ENCODE measurements around the gene VPS37B. TPM values are rescaled to one million over a fixed set of nuclear protein-coding genes. Genes with fewer than 3 reads are reported as not detected.
A peak's percentile ranks its signal among the peaks of the same experiment; 100 is the strongest.

The VPS37B gene
- total and polyA plus RNA-seq, 2 donors (not counting 1 experiment from before 2014, with no cell fraction given): 10.7 to 25.6 TPM

DNA sequence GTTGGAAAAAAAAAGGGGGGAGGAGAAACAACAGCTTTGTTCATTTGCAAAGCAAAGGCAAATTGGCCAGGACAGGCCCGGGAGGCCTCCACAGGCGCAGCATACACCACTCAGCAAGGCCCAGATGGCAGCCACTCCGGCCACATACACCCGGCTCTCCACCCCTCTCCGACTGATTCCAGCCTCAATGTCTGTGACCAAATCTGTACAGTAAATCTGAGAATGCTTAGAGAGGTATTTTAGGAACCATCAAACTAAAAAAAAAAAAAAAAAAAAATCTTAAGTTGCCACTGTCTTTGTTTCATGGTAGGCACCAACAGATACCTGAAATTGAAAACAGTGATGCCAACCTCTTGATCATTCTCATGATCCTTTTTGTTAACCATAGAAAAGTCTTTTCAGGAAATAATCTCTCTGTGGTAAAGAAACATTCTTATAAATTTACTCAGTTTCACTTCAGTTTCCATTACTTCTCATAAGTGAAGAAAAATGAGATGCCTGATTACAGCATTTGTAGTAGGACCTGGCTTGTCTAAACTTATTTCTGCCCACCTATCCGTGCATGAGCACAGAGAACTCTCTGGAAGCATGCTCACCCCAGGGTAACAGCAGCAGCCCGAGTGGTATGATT, 20.2 kb downstream of the VPS37B start:
- H3K9ac ChIP-seq (ENCODE audit: insufficient read depth, low read length): no peak overlapping the region
- H3K9me3 ChIP-seq (ENCODE audit: control insufficient read depth, insufficient read depth, low read depth, low read length): no peaks in the 10 kb centered on the region
- H3K36me3 ChIP-seq (ENCODE audit: control insufficient read depth, insufficient read depth, low read length): no peaks in the 10 kb centered on the region
- DNase-seq (ENCODE audit: low read depth in 2 of 2): peak in 1 of 2 donors; percentile 52
- no peak overlapping the region for H3K4me2 ChIP-seq (ENCODE audit: extremely low read depth, insufficient read depth, low read length)
- no peak overlapping the region for H2AFZ ChIP-seq (ENCODE audit: low read length)
- no peak overlapping the region for H3K4me3 ChIP-seq (replicated peaks in 1 of 4; ENCODE audit: control extremely low read depth in 1 of 4, insufficient read depth in 1 of 4, low read depth in 3 of 4, low read length in 4 of 4)
- peaks cover 73% of the 10 kb centered on the region for H3K79me2 ChIP-seq (ENCODE audit: control insufficient read depth, insufficient read depth, low read length)
- no peak overlapping the region for H3K27ac ChIP-seq (ENCODE audit: insufficient read depth, low read length)
- no peak for TF ChIP-seq EZH2 (IDR thresholded peaks at IDR 0.05; ENCODE audit: low read length, missing control alignments)
- TF ChIP-seq, protein P1, sequence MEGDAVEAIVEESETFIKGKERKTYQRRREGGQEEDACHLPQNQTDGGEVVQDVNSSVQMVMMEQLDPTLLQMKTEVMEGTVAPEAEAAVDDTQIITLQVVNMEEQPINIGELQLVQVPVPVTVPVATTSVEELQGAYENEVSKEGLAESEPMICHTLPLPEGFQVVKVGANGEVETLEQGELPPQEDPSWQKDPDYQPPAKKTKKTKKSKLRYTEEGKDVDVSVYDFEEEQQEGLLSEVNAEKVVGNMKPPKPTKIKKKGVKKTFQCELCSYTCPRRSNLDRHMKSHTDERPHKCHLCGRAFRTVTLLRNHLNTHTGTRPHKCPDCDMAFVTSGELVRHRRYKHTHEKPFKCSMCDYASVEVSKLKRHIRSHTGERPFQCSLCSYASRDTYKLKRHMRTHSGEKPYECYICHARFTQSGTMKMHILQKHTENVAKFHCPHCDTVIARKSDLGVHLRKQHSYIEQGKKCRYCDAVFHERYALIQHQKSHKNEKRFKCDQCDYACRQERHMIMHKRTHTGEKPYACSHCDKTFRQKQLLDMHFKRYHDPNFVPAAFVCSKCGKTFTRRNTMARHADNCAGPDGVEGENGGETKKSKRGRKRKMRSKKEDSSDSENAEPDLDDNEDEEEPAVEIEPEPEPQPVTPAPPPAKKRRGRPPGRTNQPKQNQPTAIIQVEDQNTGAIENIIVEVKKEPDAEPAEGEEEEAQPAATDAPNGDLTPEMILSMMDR (conservative IDR thresholded peaks at IDR 0.05 in 1 of 2, IDR thresholded peaks at IDR 0.05 in 1 of 2; ENCODE audit: low read depth in 1 of 2, low read length in 2 of 2): no peak
- no peaks in the 10 kb centered on the region for H3K27me3 ChIP-seq (ENCODE audit: control insufficient read depth, insufficient read depth, low read length)
- H4K20me1 ChIP-seq (ENCODE audit: control insufficient read depth, extremely low read depth, insufficient read depth, low read length): no peaks in the 10 kb centered on the region
- peaks cover 22% of the 10 kb centered on the region for H3K4me1 ChIP-seq (ENCODE audit: control insufficient read depth, extremely low read depth, insufficient read depth, low read length)

DNA sequence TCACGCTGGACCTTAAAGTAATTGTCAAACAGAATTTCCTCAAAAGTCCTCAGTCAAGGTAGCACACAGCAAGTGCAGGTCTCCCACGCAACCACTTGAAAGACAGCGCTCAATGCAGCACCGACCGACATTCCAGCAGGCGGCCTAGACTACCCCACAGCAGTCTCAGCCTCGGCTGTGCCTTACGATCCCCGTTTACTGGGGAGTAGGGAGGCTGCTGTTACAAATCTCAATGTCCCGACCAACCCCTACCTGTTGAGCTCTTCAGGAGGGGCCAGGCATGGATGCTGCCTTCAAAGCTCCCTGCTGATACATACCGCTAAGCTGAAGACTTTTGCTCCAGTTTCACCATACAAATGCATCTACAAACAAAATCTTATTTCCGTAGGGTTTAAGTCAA, 21.8 kb downstream of the VPS37B start:
- Histone ChIP-seq H3K9me3 (ENCODE audit: control insufficient read depth, insufficient read depth, low read depth, low read length) (no peaks in the 10 kb centered on the region), H3K79me2 (ENCODE audit: control insufficient read depth, insufficient read depth, low read length) (peaks cover 68% of the 10 kb centered on the region), H3K4me1 (ENCODE audit: control insufficient read depth, extremely low read depth, insufficient read depth, low read length) (peaks cover 18% of the 10 kb centered on the region), H3K36me3 (ENCODE audit: control insufficient read depth, insufficient read depth, low read length) (peaks cover 6% of the 10 kb centered on the region), H3K4me2 (ENCODE audit: extremely low read depth, insufficient read depth, low read length) (no peak overlapping the region), H3K9ac (ENCODE audit: insufficient read depth, low read length) (no peak overlapping the region), H4K20me1 (ENCODE audit: control insufficient read depth, extremely low read depth, insufficient read depth, low read length) (no peaks in the 10 kb centered on the region), H3K4me3 (replicated peaks in 1 of 4; ENCODE audit: control extremely low read depth in 1 of 4, insufficient read depth in 1 of 4, low read depth in 3 of 4, low read length in 4 of 4) (no peak overlapping the region), H2AFZ (ENCODE audit: low read length) (no peak overlapping the region), H3K27ac (ENCODE audit: insufficient read depth, low read length) (no peak overlapping the region), H3K27me3 (ENCODE audit: control insufficient read depth, insufficient read depth, low read length) (no peaks in the 10 kb centered on the region)
- no peak for TF ChIP-seq EZH2 (IDR thresholded peaks at IDR 0.05; ENCODE audit: low read length, missing control alignments)
- TF ChIP-seq, protein P1 (conservative IDR thresholded peaks at IDR 0.05 in 1 of 2, IDR thresholded peaks at IDR 0.05 in 1 of 2; ENCODE audit: low read depth in 1 of 2, low read length in 2 of 2): no peak
- no peak for DNase-seq (ENCODE audit: low read depth in 2 of 2)

DNA sequence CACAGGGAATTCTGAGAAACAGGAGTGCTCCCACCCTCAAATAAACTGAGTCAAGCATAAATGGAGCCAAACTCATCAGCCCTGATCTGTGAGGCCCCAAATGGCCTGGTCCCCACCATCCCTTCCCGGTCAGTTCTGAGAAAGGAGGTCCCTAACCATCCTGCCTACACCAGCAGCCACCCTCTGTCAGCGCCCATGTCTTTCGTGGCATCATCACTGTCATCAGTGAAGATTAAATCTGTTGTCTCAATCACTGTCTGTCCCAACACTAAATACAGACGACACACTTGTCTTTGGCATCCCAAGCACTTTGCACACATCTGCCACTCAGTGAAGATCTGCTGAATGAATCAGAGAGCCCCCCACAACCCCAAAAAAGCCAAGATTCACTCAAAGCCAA, 22.4 kb downstream of the VPS37B start:
- H3K4me2 ChIP-seq (ENCODE audit: extremely low read depth, insufficient read depth, low read length): no peak overlapping the region
- H3K27ac ChIP-seq (ENCODE audit: insufficient read depth, low read length): no peak overlapping the region
- H3K4me3 ChIP-seq (replicated peaks in 1 of 4; ENCODE audit: control extremely low read depth in 1 of 4, insufficient read depth in 1 of 4, low read depth in 3 of 4, low read length in 4 of 4): no peak overlapping the region
- H3K9me3 ChIP-seq (ENCODE audit: control insufficient read depth, insufficient read depth, low read depth, low read length): no peaks in the 10 kb centered on the region
- H3K79me2 ChIP-seq (ENCODE audit: control insufficient read depth, insufficient read depth, low read length): peaks cover 64% of the 10 kb centered on the region
- TF ChIP-seq, protein P1 (conservative IDR thresholded peaks at IDR 0.05 in 1 of 2, IDR thresholded peaks at IDR 0.05 in 1 of 2; ENCODE audit: low read depth in 1 of 2, low read length in 2 of 2): no peak
- no peak for TF ChIP-seq EZH2 (IDR thresholded peaks at IDR 0.05; ENCODE audit: low read length, missing control alignments)
- H4K20me1 ChIP-seq (ENCODE audit: control insufficient read depth, extremely low read depth, insufficient read depth, low read length): no peaks in the 10 kb centered on the region
- DNase-seq (ENCODE audit: low read depth in 2 of 2): no peak
- H3K4me1 ChIP-seq (ENCODE audit: control insufficient read depth, extremely low read depth, insufficient read depth, low read length): peaks cover 18% of the 10 kb centered on the region
- H3K36me3 ChIP-seq (ENCODE audit: control insufficient read depth, insufficient read depth, low read length): peaks cover 6% of the 10 kb centered on the region
- no peaks in the 10 kb centered on the region for H3K27me3 ChIP-seq (ENCODE audit: control insufficient read depth, insufficient read depth, low read length)
- no peak overlapping the region for H3K9ac ChIP-seq (ENCODE audit: insufficient read depth, low read length)
- no peak overlapping the region for H2AFZ ChIP-seq (ENCODE audit: low read length)
